A673 (cell line): ENCODE data around the gene SLC10A3. TPM values are rescaled to one million over a fixed set of nuclear protein-coding genes. Genes with fewer than 3 reads are reported as not detected.

Experiments
- BruUV-seq: library from RNA; stranded (reverse); fragments of 400-500 nt; replicated peaks from 2 replicates; lab custom pipeline; 2021; lab: Mats Ljungman, UMichigan
- CTCF ChIA-PET: fragments of 300-600 bp; sonication (Branson Sonifier 250); formaldehyde crosslinking; loops from one replicate; lab custom pipeline; 2022; ENCODE audit warnings: antibody characterized with exemption; lab: Charles Lee
- POLR2A ChIA-PET: fragments of 300-600 bp; sonication (Branson Sonifier 250); formaldehyde crosslinking; loops from one replicate; lab custom pipeline; 2022; ENCODE audit warnings: antibody characterized with exemption; ENCODE audit not compliant: low non-redundant PET; lab: Charles Lee
- DNase-seq: peaks from one replicate; pipeline ENCODE4 v3.0.0-alpha.2; 2015; ENCODE audit warnings: low spot score
- H3K27ac ChIP-seq: fragments of 200-600 bp; sonication (generic); 2 replicates; pipeline ENCODE4 v1.5.1; 2016; ENCODE audit warnings: mixed run types, low read depth, mild to moderate bottlenecking, mixed read lengths, antibody characterized with exemption, low read length; ENCODE audit not compliant: poor library complexity, severe bottlenecking
- H3K27me3 ChIP-seq: fragments of 200-600 bp; sonication (generic); replicated peaks from 2 replicates; pipeline ENCODE4 v1.6.1; 2017; ENCODE audit warnings: mixed run types, low read depth, mild to moderate bottlenecking, mixed read lengths, antibody characterized with exemption, low read length; ENCODE audit not compliant: insufficient read depth, poor library complexity
- H3K36me3 ChIP-seq: fragments of 200-600 bp; sonication (generic); 2 replicates; pipeline ENCODE4 v1.6.1; 2016; ENCODE audit warnings: mixed run types, mild to moderate bottlenecking, mixed read lengths, antibody characterized with exemption, low read length; ENCODE audit not compliant: insufficient read depth, poor library complexity, severe bottlenecking
- H3K4me1 ChIP-seq: fragments of 200-600 bp; sonication (generic); 2 replicates; pipeline ENCODE4 v1.6.1; 2017; ENCODE audit warnings: mixed run types, mild to moderate bottlenecking, mixed read lengths, antibody characterized with exemption, low read length; ENCODE audit not compliant: insufficient read depth, poor library complexity, severe bottlenecking
- H3K4me3 ChIP-seq: fragments of 200-600 bp; sonication (generic); 2 replicates; pipeline ENCODE4 v1.5.1; 2016; ENCODE audit warnings: low read depth, mixed run types, mild to moderate bottlenecking, mixed read lengths, low read length; ENCODE audit not compliant: poor library complexity, severe bottlenecking
- H3K9me3 ChIP-seq: fragments of 200-600 bp; sonication (generic); 2 replicates; pipeline ENCODE4 v1.6.1; 2016; ENCODE audit warnings: mixed run types, low read depth, mild to moderate bottlenecking, mixed read lengths, antibody characterized with exemption, low read length; ENCODE audit not compliant: poor library complexity, severe bottlenecking
- EZH2 ChIP-seq: fragments of 200-600 bp; sonication (generic); IDR thresholded peaks from 2 replicates; pipeline ENCODE4 v1.6.1; 2017; ENCODE audit warnings: borderline replicate concordance, low read depth, mild to moderate bottlenecking, mixed read lengths, antibody characterized with exemption, low read length; ENCODE audit not compliant: poor library complexity, severe bottlenecking
- intact Hi-C: fragments of 100-400 bp; cut with micrococcal nuclease; formaldehyde crosslinking; loops from one replicate; pipeline ENCODE4 v1.10.0; 2022; ENCODE audit not compliant: unreplicated experiment
- total RNA-seq: library from RNA; stranded (reverse); gene quantifications from 2 replicates; pipeline ENCODE4 v1.2.3, GENCODE V29; 2021
- TF ChIP-seq, protein P1 (sequence below): fragments of 300-800, 200-600 bp; sonication (generic); conservative IDR thresholded peaks from 2 replicates; pipeline ENCODE4 v1.5.1; 2017; ENCODE audit warnings: low read depth, mild to moderate bottlenecking, antibody characterized with exemption, low read length, moderate library complexity, mixed read lengths

Gene SLC10A3
- total RNA-seq, 1 experiment from 2014 or later = 9.7 TPM

DNA sequence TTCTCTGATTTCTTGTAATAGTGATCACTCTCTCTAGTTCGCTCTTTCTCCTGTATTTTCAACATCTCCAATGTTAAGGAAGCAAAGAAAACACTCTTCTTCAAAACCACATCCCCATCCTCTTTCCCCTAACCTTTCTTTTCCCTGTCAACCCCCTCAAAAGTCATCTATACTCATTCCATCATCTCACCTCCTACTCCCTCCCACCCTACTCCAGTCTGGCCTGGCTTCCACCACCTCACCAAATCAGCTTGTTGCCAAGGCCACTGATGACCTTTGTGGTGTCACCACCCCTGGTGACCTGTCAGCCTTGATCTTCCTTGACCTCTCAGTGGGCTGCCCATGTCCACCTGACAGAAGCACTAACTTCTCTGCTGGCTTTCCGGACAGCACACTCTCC is 23.3 kb upstream of the SLC10A3 start:
- Histone ChIP-seq H3K27ac (no peak overlapping the region), H3K9me3 (no peaks in the 10 kb centered on the region), H3K36me3 (no peaks in the 10 kb centered on the region), H3K4me1 (no peaks in the 10 kb centered on the region), H3K4me3 (no peak overlapping the region), H3K27me3 (no peaks in the 10 kb centered on the region)
- intact Hi-C loops = no loop called here
- DNase-seq = no peak
- POLR2A ChIA-PET = no interaction called here
- BruUV-seq = no TSS peak
- no peak for TF ChIP-seq EZH2
- TF ChIP-seq, protein P1, sequence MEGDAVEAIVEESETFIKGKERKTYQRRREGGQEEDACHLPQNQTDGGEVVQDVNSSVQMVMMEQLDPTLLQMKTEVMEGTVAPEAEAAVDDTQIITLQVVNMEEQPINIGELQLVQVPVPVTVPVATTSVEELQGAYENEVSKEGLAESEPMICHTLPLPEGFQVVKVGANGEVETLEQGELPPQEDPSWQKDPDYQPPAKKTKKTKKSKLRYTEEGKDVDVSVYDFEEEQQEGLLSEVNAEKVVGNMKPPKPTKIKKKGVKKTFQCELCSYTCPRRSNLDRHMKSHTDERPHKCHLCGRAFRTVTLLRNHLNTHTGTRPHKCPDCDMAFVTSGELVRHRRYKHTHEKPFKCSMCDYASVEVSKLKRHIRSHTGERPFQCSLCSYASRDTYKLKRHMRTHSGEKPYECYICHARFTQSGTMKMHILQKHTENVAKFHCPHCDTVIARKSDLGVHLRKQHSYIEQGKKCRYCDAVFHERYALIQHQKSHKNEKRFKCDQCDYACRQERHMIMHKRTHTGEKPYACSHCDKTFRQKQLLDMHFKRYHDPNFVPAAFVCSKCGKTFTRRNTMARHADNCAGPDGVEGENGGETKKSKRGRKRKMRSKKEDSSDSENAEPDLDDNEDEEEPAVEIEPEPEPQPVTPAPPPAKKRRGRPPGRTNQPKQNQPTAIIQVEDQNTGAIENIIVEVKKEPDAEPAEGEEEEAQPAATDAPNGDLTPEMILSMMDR = no peak
- CTCF ChIA-PET = no interaction called here

DNA sequence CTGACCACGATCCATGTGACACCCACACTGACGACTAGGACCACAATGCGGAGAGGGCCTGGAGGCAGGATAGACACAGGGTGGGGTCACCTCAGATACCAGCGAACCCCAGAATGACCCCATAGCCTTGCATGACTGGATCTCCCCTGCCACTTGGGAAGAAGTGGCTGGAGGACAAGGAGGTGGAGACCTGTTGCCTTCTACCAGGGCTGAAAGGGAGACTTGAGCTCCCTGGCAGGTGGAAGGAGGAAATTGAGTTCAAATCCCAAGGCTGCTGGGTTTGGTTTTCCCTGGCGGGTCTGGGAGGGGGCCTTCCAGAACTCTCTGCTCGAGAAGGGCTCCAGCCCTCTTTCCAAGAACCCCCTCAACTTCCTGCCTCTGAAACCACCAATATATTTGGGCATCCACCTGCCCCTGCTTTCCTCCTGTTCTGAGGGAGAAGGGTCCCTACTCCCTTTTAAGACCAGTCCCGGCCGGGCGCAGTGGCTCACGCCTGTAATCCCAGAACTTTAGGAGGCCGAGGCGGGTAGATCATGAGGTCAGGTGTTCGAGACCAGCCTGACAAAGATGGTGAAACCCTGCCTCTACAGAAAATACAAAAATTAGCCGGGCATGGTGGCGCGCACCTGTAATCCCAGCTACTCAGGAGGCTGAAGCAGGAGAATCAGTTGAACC is 22.6 kb upstream of the SLC10A3 start:
- Histone ChIP-seq H3K4me3 (no peak overlapping the region), H3K27me3 (no peaks in the 10 kb centered on the region), H3K4me1 (no peaks in the 10 kb centered on the region), H3K36me3 (no peaks in the 10 kb centered on the region), H3K27ac (no peak overlapping the region), H3K9me3 (no peaks in the 10 kb centered on the region)
- no peak for DNase-seq
- BruUV-seq = no TSS peak
- CTCF ChIA-PET = no interaction called here
- TF ChIP-seq EZH2 = no peak
- TF ChIP-seq, protein P1 = no peak
- POLR2A ChIA-PET = no interaction called here
- intact Hi-C loops = no loop called here

DNA sequence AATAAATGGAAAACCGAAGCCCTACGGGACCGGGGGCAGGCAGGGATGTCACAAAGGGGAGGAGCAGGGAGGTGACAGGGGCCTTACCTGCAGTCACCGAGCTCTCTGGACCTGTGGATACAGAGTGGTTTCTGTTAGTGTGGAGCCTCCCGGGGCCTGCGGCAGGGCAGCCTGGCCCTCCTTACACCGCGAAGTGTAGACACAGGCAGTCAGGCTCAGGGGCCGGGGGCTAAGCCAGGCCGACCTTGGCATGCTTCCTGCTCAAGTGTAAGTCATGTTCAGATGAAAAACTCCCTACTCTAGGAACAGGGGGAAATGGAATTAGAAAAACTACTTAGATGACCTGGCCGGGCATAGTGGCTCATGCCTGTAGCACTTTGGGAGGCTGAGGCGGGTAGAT is 21.3 kb upstream of the SLC10A3 start:
- no peak for TF ChIP-seq EZH2
- TF ChIP-seq, protein P1 = no peak
- H3K4me1 ChIP-seq = no peaks in the 10 kb centered on the region
- intact Hi-C loops = no loop called here
- BruUV-seq = no TSS peak
- H3K27me3 ChIP-seq = no peaks in the 10 kb centered on the region
- no peak for DNase-seq
- H3K36me3 ChIP-seq = no peaks in the 10 kb centered on the region
- H3K4me3 ChIP-seq = no peak overlapping the region
- ChIA-PET POLR2A (no interaction called here), CTCF (no interaction called here)
- H3K27ac ChIP-seq = no peak overlapping the region
- H3K9me3 ChIP-seq = no peaks in the 10 kb centered on the region
